ENCODE measurements around the gene RHOXF1. TPM values are rescaled to one million over a fixed set of nuclear protein-coding genes. Genes with fewer than 3 reads are reported as not detected.

RHOXF1 gene
- total and polyA plus RNA-seq, 10 of the 15 experiments (the other 5 are each of a cell fraction or from before 2014, with no cell fraction given), result 0.10 to 2.5 TPM; not detected in 8

GRCh38 chrX:120109378-120109777 is 6.3 kb downstream of the RHOXF1 start:
- no TSS peak for BruUV-seq (replicated peaks)
- in situ Hi-C loops (cut with MboI), result loop anchor here (25.0 kb wide), 1 partner anchor 103 kb away; no protein-coding TSS in a partner anchor
- SMC1A ChIA-PET (ENCODE audit: uncharacterized antibody, unreplicated experiment), result interaction anchor here (1.1 kb wide), 1 partner anchor 39 kb away, joined by 4 read pairs; no protein-coding TSS in a partner anchor
- Histone ChIP-seq H3K27me3 (replicated peaks in 1 of 2; ENCODE audit: control insufficient read depth in 2 of 2, insufficient read depth in 2 of 2, low read length in 1 of 2) (no peaks in the 10 kb centered on the region), H3K4me1 (ENCODE audit: control insufficient read depth, insufficient read depth, low read length) (no peaks in the 10 kb centered on the region), H3K9ac (ENCODE audit: control insufficient read depth, insufficient read depth, low read length) (no peak overlapping the region), H3K4me2 (ENCODE audit: control insufficient read depth, insufficient read depth) (no peak overlapping the region), H2AFZ (ENCODE audit: control insufficient read depth, low read depth, low read length) (no peak overlapping the region), H3K36me3 (ENCODE audit: control insufficient read depth in 2 of 2, insufficient read depth in 2 of 2, low read length in 1 of 2) (no peaks in the 10 kb centered on the region), H3K4me3 (no peak overlapping the region), H3K79me2 (ENCODE audit: control insufficient read depth, insufficient read depth, low read length) (no peaks in the 10 kb centered on the region), H3K9me3 (replicated peaks; ENCODE audit: control insufficient read depth, insufficient read depth, low read length) (no peaks in the 10 kb centered on the region), H4K20me1 (ENCODE audit: control insufficient read depth, insufficient read depth) (no peaks in the 10 kb centered on the region), H3K27ac (ENCODE audit: control insufficient read depth, insufficient read depth) (no peak overlapping the region)
- 4% methylated on average over 1 of the region's 1 CpG for WGBS (ENCODE audit: insufficient coverage, insufficient replicate concordance, low lambda C conversion rate, missing lambda C conversion rate)
- POLR2A ChIA-PET, result interaction anchor here (0.9 kb wide), 1 partner anchor 26 kb away, joined by 3 read pairs; no protein-coding TSS in a partner anchor
- RAD21 ChIA-PET (ENCODE audit: unreplicated experiment), result no interaction called here
- no peak for DNase-seq (ENCODE audit: low read depth, low spot score)
- ATAC-seq, result no peak
- intact Hi-C loops (cut with micrococcal nuclease; ENCODE audit: unreplicated experiment), result no loop called here
- CTCF ChIA-PET, result interaction anchor here (1.2 kb wide), 1 partner anchor 15 kb away, joined by 4 read pairs; no protein-coding TSS in a partner anchor
- TF ChIP-seq ZBTB11 (CRISPR knock-in tag; IDR thresholded peaks at IDR 0.05), result no peak
- TF ChIP-seq, protein P1, sequence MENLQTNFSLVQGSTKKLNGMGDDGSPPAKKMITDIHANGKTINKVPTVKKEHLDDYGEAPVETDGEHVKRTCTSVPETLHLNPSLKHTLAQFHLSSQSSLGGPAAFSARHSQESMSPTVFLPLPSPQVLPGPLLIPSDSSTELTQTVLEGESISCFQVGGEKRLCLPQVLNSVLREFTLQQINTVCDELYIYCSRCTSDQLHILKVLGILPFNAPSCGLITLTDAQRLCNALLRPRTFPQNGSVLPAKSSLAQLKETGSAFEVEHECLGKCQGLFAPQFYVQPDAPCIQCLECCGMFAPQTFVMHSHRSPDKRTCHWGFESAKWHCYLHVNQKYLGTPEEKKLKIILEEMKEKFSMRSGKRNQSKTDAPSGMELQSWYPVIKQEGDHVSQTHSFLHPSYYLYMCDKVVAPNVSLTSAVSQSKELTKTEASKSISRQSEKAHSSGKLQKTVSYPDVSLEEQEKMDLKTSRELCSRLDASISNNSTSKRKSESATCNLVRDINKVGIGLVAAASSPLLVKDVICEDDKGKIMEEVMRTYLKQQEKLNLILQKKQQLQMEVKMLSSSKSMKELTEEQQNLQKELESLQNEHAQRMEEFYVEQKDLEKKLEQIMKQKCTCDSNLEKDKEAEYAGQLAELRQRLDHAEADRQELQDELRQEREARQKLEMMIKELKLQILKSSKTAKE (IDR thresholded peaks at IDR 0.05; ENCODE audit: low read depth, poor library complexity, severe bottlenecking), result no peak
- no peak for TF ChIP-seq NRF1 (conservative IDR thresholded peaks at IDR 0.05; ENCODE audit: low read depth, low read length)
- TF ChIP-seq RFX5 (IDR thresholded peaks at IDR 0.05; ENCODE audit: low read depth, low read length), result no peak
- no peak for TF ChIP-seq ZNF24 (IDR thresholded peaks at IDR 0.05)
- TF ChIP-seq CHD1 (IDR thresholded peaks at IDR 0.05; ENCODE audit: low read depth, low read length), result no peak
- no peak for TF ChIP-seq KAT2A (conservative IDR thresholded peaks at IDR 0.05; ENCODE audit: control insufficient read depth, low read depth, low read length)
- no peak for TF ChIP-seq YBX1 (IDR thresholded peaks at IDR 0.05)
- no peak for TF ChIP-seq SRF (IDR thresholded peaks at IDR 0.05; ENCODE audit: low read depth in 2 of 2, low read length in 2 of 2)
- no peak for TF ChIP-seq EZH2 (IDR thresholded peaks at IDR 0.05; ENCODE audit: borderline replicate concordance, control insufficient read depth, low read depth, low read length)
- no peak for TF ChIP-seq CEBPB (IDR thresholded peaks at IDR 0.05; ENCODE audit: borderline replicate concordance in 1 of 2, low read depth in 2 of 2, low read length in 2 of 2)
- TF ChIP-seq POLR2AphosphoS2 (IDR thresholded peaks at IDR 0.05; ENCODE audit: low read depth, low read length), result no peak
- no peak for TF ChIP-seq ZNF274 (IDR thresholded peaks at IDR 0.05; ENCODE audit: insufficient read depth, insufficient read length)
- TF ChIP-seq HDAC6 (IDR thresholded peaks at IDR 0.05; ENCODE audit: unreplicated experiment), result no peak
- no peak for TF ChIP-seq SUZ12 (IDR thresholded peaks at IDR 0.05; ENCODE audit: unreplicated experiment)
- no peak for TF ChIP-seq RAD51 (IDR thresholded peaks at IDR 0.05)
- TF ChIP-seq NFYA (IDR thresholded peaks at IDR 0.05; ENCODE audit: borderline replicate concordance, low read depth, low read length), result no peak
- FAIRE-seq, result no peak
